ENCODE data around the gene PITPNM1. TPM values are rescaled to one million over a fixed set of nuclear protein-coding genes. Genes with fewer than 3 reads are reported as not detected.

Gene PITPNM1
- total RNA-seq = 81.7 TPM

DNA sequence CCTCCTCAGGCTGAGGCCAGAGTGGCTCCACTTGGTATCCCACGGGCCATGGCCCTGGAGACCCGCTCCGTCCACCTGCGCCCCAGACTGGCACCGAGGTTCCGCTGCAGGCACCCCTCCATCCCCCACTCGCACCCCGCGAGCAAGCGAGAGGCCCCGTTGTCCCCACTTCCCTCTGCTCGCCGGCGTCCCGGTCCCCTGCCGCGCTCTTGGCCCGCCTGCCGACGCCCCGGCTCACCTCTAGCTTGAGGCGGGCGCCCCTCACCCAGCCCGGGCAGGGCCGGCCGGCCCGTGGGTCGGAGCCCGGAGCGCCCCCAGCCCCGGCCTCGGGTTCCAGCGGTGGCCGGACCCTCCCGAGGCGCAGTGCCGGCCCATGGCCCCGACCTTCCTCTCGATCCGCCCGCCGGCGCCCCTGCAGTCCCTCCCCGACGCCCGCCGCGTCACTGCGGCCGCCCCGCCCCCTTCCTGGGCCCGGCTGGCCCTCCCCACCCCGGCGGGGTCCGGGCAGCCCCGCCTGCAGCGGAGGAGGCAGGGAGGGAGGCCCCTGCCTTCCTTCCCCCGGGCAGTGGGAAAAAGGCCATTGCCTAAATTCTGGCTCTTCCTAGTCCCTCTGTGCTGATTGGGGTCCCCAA, at the start of gene PITPNM1:
Gene PITPNM1, minus strand, starts transcription at position 414 of the 632 bp plus-strand sequence. CDS start 1,183 bp downstream, outside the sequence.

DNA sequence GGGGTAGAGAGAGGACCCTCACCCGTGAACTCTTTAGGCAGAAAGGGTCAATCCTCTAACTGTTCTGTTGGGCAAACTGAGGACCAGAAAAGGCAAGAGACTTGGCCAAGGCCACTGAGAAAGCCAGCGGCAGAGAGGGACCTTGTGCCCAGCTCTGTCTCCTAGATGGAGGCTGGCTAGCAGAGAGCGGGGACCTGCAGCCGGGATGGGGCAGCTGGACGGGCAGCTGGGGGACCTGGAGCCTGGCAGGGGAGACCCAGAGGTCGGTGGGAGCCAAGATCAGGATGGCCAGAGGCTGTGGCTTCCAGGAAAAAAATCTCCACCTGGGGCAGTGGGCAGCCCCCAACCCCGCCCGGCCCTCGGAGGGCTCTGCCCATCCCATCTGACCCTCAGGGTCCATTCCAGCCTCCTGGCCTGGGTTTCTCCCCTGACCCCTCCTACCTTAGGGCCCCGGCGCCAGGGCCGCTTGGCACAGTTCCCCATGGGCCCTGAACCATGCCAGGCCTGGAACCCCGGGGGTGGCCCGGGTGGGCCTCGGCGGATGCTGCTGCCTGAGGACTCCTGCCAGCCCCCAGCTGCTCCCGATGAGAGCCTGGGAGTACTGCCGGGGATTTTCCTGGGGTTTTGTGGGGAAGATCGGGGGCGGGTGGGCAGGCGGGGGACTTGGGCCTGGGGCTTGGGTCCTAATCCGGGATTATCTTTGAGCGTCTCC, 17.8 kb upstream of the PITPNM1 start, which contains the start of gene CABP2:
Gene CABP2, minus strand, starts transcription at position 603 of the 712 bp plus-strand sequence. Its CDS starts 120 bp downstream, at position 483.

DNA sequence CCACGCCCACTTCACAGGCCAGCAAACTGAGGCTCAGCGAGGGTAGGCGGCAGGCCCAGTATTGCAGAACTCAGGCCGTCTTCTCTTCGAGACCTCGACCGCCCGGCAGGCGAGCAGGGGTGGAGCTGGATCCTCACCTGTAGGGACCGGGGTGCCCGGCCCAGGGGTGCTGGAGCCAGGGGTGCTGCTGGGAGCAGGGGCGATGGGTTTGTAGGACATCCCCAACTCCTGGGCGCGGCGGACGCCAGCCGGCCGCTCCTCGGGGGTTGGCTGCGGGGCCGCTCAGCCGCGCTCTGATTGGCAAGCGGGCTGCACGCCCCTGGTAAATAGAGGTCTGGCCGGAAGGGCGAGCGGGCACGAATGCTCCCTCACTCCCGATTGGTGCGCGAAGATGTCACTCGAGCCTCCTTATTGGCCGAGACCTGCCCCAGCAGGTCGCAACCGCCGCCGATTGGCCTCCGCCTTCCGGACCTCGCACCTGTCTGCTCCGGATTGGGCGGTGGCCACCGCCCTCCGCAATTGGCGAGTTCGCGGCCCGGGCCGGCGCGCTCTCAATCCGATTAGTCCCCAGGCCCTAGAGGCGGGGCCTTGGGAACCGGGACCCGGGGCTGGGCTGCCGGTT, 2.8 kb upstream of the PITPNM1 start, which contains the start of gene CDK2AP2:
Gene CDK2AP2, minus strand, starts transcription at position 299 of the 622 bp plus-strand sequence. Its CDS starts 80 bp downstream, at position 219.

DNA sequence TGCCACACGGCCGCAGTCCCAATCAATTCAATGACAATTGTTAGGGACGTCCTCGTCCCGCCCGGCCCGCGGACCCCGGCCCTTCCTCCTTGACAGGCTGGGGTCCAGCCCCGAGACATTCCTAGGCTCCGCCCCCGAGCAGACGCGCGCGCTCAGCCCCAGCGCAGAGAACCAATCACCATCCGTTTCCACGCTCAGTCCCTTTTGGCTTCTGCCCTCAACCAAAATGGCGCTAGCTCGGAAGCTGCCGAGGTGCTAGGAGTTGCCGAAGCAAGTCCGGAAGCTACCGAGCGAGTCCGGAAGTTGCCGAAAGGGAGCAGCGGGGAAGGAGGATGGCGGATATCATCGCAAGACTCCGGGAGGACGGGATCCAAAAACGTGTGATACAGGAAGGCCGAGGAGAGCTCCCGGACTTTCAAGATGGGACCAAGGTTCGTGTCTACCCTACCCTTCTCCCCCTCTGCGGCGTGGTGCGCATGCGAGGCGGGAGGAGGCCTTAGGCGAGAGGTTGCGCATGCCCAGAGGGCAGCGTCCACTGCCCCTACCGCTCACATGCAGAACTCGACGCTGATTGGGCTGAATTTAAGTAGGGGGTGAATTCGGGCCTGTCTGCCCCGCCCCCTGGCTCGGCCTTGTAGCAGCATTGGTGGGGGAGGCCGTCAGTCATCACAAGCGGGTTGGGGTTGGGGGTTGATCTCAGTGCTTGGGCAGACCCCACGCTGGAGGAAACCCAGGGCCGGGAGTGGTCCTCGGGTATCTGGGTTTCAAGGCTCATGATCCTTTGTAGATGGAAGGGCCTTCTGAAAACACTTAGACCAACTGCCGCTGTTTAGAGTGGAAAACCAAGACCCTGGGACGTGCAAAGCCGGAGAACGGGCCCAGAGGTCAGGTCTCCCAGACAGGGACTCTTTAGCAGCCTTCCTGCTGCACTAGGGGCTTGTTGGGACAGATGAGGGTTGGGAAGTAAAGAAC, 22.1 kb downstream of the PITPNM1 start, which contains the start of gene AIP:
Gene AIP, plus strand, starts transcription at position 200 of the 972 bp plus-strand sequence. Its CDS starts 133 bp downstream, at position 333.

DNA sequence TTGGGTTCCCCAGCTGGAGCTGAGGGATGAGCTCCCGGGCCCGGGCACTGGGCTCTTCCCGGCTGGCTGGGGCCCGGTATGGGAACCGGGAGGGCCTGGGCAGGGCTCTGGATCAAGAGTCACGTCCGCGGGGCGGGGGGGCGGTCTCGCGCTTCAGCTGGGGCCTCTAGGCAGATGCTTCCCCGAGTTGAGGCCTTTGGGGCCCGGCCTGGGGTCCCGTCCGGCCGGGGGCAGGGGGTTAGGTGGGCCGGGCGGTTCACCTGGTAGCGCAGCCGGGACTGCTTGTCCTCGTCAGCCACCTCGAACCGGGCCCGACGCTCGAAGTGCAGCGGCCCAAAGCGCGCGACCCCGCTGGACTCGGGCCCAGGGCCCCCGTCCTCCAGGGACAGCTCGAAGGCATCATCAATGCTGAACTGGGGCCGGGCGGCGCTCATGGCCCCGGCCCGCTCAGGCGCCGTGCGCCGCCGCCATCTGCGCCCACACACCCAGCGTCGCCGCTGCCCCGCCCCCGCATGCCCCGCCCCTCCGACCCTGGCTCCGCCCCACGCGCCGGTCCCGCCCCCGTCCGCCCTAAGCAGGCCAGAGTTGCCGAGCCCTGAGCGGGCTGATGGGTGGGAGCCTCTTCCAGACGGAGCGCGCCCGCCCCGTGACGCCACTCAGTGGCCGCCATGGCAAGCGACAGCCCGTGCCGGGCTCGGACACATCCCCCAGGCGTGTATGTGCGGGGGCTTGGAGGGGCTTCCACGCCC, 36.2 kb downstream of the PITPNM1 start, which contains the start of gene TMEM134:
Gene TMEM134, minus strand, starts transcription at position 493 of the 749 bp plus-strand sequence. Its CDS starts 59 bp downstream, at position 434.

DNA sequence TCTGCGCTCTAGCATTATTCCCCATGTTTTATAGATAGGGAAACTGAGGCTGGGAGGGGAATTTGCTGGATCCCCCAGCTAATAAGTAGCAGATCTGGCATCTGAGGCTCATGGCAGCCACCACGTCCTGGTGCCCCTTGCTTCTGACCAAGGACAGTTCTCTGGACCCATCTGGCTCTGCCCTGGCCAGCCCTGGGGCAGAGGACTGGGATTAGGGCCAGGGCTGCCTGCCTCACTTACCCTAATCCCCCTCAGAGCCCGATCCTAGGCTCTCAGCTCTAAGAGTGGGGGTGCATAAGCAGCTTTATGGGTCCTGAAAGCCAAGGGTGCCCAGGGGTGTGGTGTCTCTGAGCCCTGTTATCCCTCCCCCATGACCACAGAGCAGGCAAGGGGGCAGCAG, 50.1 kb downstream of the PITPNM1 start, which contains the start of gene CABP4:
Gene CABP4, plus strand, starts transcription at position 301 of the 400 bp plus-strand sequence. Its CDS starts 70 bp downstream, at position 371.

DNA sequence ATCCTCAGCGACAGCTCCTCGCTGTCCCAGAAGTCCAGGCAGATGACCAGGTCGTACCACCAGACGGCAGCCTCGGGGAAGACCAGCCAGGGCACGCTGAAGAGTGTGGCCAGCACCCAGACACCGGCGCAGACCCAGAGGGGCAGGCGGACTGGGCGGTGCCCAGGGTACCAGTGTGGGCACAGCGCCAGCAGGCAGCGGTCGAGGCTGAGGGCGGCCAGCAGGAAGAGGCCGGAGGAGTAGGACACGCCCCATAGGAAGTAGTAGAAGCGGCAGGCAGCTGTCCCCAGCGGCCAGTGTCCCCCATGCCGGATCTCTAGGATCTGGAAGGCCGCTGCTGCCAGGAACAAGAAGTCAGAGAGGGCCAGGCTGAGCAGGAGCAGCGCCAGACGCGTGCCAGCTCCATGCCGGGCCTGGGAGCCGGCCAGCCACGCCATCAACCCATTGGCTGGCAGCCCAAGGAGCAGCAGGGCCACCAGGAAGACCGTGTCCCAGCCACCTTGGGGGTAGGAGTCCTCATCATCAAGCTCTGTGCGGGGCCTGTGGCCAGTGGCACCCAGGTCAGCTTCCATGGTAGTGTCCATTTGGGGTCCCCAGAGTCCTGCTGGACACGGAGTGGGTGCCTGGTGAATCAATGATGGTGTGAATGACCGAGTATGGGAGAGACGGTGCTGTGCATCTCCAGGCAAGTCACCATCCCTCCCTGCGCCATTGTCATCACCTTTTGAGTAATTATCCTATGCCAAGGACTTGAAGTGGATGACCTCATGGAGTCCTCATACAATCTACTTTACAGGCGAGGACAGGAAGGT, 52.8 kb downstream of the PITPNM1 start, which contains the start of gene GPR152:
Gene GPR152, minus strand, starts transcription at position 589 of the 812 bp plus-strand sequence. Its CDS starts 5 bp downstream, at position 584.

Small RNA genes lying within 50 kb of the gene (small RNA-seq; reads per million reads assigned to genes)
- not detected for gene MIR6752

Other genes starting within 250 kb of the PITPNM1 start
- gene GRK2, start 238.9 kb downstream of the PITPNM1 start, total RNA-seq = 53.3 TPM
- gene ANKRD13D, start 216.1 kb downstream of the PITPNM1 start, total RNA-seq = 57.7 TPM
- gene SSH3, start 201.8 kb downstream of the PITPNM1 start, total RNA-seq = 4.6 TPM
- 4.2 TPM for gene POLD4, start 151.8 kb downstream of the PITPNM1 start, total RNA-seq
- gene CLCF1, start 131.8 kb downstream of the PITPNM1 start, total RNA-seq = not detected
- 15.5 TPM for gene RAD9A, start 113.4 kb downstream of the PITPNM1 start, total RNA-seq
- gene PPP1CA, start 103.5 kb downstream of the PITPNM1 start, total RNA-seq = 65.0 TPM
- 0.46 TPM for gene TBC1D10C, start 101.3 kb downstream of the PITPNM1 start, total RNA-seq
- gene CARNS1, start 89.7 kb downstream of the PITPNM1 start, total RNA-seq = 0.23 TPM
- 12.9 TPM for gene RPS6KB2, start 76.9 kb downstream of the PITPNM1 start, total RNA-seq
- not detected for gene PTPRCAP, start 67.7 kb downstream of the PITPNM1 start, total RNA-seq
- gene CORO1B, start 61.9 kb downstream of the PITPNM1 start, total RNA-seq = 28.8 TPM
- not detected for gene GPR152, start 52.6 kb downstream of the PITPNM1 start, total RNA-seq
- 0.23 TPM for gene CABP4, start 50.0 kb downstream of the PITPNM1 start, total RNA-seq
- 9.5 TPM for gene TMEM134, start 36.1 kb downstream of the PITPNM1 start, total RNA-seq
- gene AIP, start 22.3 kb downstream of the PITPNM1 start, total RNA-seq = 53.7 TPM
- gene CDK2AP2, start 2.8 kb upstream of the PITPNM1 start, total RNA-seq = 9.5 TPM
- not detected for gene CABP2, start 18.1 kb upstream of the PITPNM1 start, total RNA-seq
- gene GSTP1, start 78.4 kb upstream of the PITPNM1 start, total RNA-seq = 215 TPM
- gene NDUFV1, start 101.6 kb upstream of the PITPNM1 start, total RNA-seq = 188 TPM
- 1.4 TPM for gene NUDT8, start 124.6 kb upstream of the PITPNM1 start, total RNA-seq
- not detected for gene TBX10, start 134.4 kb upstream of the PITPNM1 start, total RNA-seq
- gene ACY3, start 145.4 kb upstream of the PITPNM1 start, total RNA-seq = 1.4 TPM
- not detected for gene ALDH3B2, start 169.3 kb upstream of the PITPNM1 start, total RNA-seq

Measured in diencephalon (tissue), 1 donor.